Measurements from ENCODE around the gene ATP6V1A. TPM values are rescaled to one million over a fixed set of nuclear protein-coding genes. Genes with fewer than 3 reads are reported as not detected.
"Not testable (repeated sequence)": the region's sequence is repeated elsewhere in the genome, so short reads cannot be mapped to it uniquely, and the experiment has no call there.

ATP6V1A gene
- total RNA-seq, 1 donor = 81.0 TPM

DNA sequence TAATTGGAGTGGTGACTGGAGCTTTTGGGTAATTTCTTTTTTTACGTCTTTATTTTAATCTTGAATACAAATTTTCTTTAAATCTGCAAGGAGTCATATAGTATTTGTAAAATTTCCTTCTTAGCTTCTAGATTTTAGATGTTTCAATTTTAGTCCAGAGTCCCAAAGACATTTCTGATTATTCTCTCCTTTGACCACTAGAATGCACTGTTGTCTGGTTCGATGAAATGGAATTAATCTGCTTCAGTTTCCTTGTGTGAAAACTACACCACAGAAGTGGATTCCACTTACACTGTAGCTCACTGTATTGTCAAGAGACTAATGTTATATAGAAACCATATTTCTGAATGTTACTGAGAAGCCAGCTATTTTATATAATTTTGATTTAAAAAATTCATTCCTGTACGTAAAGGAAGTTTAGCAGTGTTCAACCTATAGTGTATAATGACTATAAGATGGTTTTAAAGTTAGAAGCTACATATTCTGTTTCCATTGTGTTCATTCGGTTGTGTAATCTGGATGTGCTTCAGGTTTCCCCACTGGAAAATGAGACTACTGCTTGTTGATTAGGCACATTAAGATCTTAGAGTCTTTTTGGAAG is 97.9 kb downstream of the ATP6V1A start:
- TF ChIP-seq, protein P1, sequence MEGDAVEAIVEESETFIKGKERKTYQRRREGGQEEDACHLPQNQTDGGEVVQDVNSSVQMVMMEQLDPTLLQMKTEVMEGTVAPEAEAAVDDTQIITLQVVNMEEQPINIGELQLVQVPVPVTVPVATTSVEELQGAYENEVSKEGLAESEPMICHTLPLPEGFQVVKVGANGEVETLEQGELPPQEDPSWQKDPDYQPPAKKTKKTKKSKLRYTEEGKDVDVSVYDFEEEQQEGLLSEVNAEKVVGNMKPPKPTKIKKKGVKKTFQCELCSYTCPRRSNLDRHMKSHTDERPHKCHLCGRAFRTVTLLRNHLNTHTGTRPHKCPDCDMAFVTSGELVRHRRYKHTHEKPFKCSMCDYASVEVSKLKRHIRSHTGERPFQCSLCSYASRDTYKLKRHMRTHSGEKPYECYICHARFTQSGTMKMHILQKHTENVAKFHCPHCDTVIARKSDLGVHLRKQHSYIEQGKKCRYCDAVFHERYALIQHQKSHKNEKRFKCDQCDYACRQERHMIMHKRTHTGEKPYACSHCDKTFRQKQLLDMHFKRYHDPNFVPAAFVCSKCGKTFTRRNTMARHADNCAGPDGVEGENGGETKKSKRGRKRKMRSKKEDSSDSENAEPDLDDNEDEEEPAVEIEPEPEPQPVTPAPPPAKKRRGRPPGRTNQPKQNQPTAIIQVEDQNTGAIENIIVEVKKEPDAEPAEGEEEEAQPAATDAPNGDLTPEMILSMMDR (IDR thresholded peaks at IDR 0.05; ENCODE audit: insufficient read depth, low read length) = peak; percentile 67
- no peak overlapping the region for H3K4me3 ChIP-seq (ENCODE audit: low read depth, low read length)
- DNase-seq (ENCODE audit: low read depth) = peak; percentile 68

DNA sequence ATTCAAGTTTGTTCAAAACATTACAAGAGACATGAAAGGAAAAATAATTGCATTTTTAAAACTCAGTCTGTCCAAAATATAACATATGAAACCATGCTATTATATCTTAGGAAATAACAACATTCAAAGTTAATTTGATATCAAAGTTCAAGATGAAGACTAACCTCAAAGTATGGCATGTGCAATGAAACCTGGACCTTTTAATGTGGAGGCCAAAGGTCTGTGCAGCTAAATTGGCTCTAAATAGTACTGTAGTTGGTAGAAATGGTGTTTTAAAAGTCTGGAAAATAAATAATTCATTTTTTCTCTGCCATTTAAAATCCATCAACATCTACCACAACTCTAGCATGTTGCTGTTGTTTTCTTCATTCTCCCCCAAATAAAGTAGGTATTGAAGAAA is 100.4 kb downstream of the ATP6V1A start:
- H3K4me3 ChIP-seq (ENCODE audit: low read depth, low read length) = no peak overlapping the region
- DNase-seq (ENCODE audit: low read depth) = no peak
- TF ChIP-seq, protein P1 (IDR thresholded peaks at IDR 0.05; ENCODE audit: insufficient read depth, low read length) = no peak

DNA sequence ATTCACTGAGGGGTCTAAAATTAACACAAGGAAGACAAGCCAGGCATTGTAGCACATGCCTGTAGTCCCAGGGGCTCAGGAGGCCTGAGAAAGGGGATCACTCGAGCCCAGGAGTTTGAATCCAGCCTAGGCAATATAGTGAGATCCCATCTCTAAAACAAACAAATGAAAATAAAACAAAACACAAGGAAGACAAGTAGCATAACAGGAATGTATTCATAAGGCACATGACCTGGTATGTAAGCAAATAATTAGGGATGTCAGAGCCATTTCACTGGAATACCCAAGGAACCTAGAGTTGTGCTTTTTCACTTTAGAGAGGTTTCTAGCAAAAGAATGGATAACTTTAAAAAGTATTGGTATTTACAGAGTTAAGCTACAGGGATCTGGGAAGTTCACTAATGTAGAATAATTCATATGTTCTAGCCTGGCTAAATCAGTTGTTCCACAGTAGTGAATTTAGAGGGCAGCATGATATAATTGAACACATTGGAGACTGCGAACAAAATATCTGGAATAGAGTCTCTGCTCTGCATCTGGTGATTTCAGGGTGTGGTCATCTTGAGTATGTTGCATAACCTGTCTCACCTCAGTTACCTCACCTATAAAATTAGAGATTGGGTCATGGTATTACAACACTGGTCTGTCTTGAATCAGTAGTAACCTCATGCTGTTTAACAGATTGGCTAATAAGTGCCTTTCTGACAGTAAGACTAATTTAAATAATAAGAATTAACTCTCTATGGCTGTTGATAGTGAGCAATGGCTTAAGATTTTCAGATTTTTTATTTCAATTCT is 101.0 kb downstream of the ATP6V1A start:
- H3K4me3 ChIP-seq (ENCODE audit: low read depth, low read length) = no peak overlapping the region
- no peak for DNase-seq (ENCODE audit: low read depth)
- TF ChIP-seq, protein P1 (IDR thresholded peaks at IDR 0.05; ENCODE audit: insufficient read depth, low read length) = no peak

DNA sequence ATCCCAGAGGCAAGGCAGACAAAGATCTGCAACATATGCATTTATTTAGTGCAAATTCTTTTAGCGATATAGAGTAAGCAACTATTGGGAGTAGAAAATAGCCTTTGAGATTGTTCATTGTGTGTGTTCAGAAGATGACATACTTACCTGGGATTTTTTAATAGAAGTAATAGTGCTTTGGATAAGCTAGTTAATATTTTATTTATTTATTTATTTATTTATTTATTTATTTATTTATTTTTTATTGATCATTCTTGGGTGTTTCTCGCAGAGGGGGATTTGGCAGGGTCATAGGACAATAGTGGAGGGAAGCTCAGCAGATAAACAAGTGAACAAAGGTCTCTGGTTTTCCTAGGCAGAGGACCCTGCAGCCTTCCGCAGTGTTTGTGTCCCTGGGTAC is 102.2 kb downstream of the ATP6V1A start:
- DNase-seq (ENCODE audit: low read depth); H3K4me3 ChIP-seq (ENCODE audit: low read depth, low read length): not testable (repeated sequence)

DNA sequence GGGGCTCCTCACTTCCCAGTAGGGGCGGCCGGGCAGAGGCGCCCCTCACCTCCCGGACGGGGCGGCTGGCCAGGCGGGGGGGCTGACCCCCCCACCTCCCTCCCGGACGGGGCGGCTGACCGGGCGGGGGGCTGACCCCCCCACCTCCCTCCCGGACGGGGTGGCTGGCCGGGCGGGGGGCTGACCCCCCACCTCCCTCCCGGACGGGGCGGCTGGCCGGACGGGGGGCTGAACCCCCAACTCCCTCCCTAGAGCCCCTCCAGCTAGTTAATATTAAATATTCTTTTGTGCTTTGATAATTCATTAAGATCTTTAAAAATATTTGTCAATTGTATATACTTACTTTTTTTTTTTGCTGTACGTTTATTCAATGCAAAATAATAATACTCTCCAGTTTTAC is 103.0 kb downstream of the ATP6V1A start:
- DNase-seq (ENCODE audit: low read depth); H3K4me3 ChIP-seq (ENCODE audit: low read depth, low read length): not testable (repeated sequence)

DNA sequence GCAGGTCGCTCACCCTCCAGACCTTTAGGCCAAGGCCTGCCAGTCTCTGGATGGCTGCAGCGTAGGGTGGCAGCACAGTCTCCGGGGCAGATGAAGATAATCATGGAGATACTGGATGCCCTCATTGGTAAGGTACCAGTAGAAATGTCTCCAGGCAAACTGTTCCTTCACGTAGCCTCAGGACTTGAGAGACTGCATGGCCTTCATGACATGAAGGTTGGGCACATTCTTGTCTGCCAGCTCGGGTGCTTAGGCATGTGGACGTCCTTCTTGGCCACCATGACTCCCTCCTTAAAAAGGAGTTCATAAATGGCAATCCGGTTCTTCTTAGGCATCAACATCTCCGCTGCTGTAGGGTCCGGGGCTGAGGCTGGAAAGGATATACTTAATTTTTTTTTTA is 103.6 kb downstream of the ATP6V1A start:
- not testable (repeated sequence) for DNase-seq (ENCODE audit: low read depth); H3K4me3 ChIP-seq (ENCODE audit: low read depth, low read length)

DNA sequence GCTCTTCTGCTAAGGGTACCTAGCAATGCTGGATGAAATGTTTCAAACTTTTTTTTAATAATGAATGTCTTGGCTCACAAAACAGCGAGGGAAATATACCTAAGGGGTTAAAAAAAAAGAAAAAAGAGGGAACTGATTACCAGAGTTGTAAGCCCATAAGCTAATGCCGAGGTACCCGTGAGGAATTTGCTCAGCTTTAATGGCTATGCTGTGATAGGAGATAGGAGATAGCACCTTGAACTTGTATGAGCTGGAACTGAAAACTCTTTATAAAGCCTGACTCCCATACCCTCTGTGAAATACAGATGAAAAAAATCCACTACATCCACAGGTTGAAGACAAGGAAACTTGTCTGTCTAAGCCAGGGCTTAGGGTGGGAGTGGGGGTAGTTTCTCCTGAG is 105.7 kb downstream of the ATP6V1A start:
- TF ChIP-seq, protein P1 (IDR thresholded peaks at IDR 0.05; ENCODE audit: insufficient read depth, low read length) = no peak
- no peak for DNase-seq (ENCODE audit: low read depth)
- H3K4me3 ChIP-seq (ENCODE audit: low read depth, low read length) = no peak overlapping the region

Other genes starting within 250 kb of the ATP6V1A start
- 16.7 and 25.9 TPM in 2 replicates for gene SPICE1, start 231.9 kb upstream of the ATP6V1A start, total RNA-seq (ENCODE audit: low replicate concordance)
- not detected in 2 replicates for gene SIDT1, start 214.5 kb upstream of the ATP6V1A start, total RNA-seq (ENCODE audit: low replicate concordance)
- gene USF3, start 50.4 kb upstream of the ATP6V1A start, total RNA-seq (ENCODE audit: low replicate concordance) = 4.5 and 12.9 TPM in 2 replicates
- 142 and 242 TPM in 2 replicates for gene NAA50, start 786 bp upstream of the ATP6V1A start, total RNA-seq (ENCODE audit: low replicate concordance)
- 9.2 and 12.1 TPM in 2 replicates for gene GRAMD1C, start 91.8 kb downstream of the ATP6V1A start, total RNA-seq (ENCODE audit: low replicate concordance)
- gene ZDHHC23, start 201.0 kb downstream of the ATP6V1A start, total RNA-seq (ENCODE audit: low replicate concordance) = 3.3 and 7.0 TPM in 2 replicates

Measured in fibroblast of the aortic adventitia (primary cell).